Measurements from ENCODE around the gene SULT2A1.
"Not testable (repeated sequence)": the region's sequence is repeated elsewhere in the genome, so short reads cannot be mapped to it uniquely, and the experiment has no call there.

Gene SULT2A1

GRCh38 chr19:47886010-47886559, at the start of gene SULT2A1:
SULT2A1 (minus strand) TSS chr19:47886315; CDS start chr19:47886257, 58 bp downstream.
- TF ChIP-seq ZFX (IDR thresholded peaks at IDR 0.05) (no peak), CTCF (conservative IDR thresholded peaks at IDR 0.05) (no peak)

GRCh38 chr19:47928581-47928980, 42.5 kb upstream of the SULT2A1 start:
- not testable (repeated sequence) for H3K27ac ChIP-seq

More at GRCh38 chr19:47886010-47886559, at the start of gene SULT2A1:
- no peak within 1 kb of the TSS for H3K27ac ChIP-seq

- TF ChIP-seq CTCF (conservative IDR thresholded peaks at IDR 0.05) = peak; percentile 25
- H3K27ac ChIP-seq = not testable (repeated sequence)
These were observed 34.0 kb upstream of the SULT2A1 start for GRCh38 chr19:47920107-47920506.

- not testable (repeated sequence) for H3K27ac ChIP-seq
These were observed 24.1 kb upstream of the SULT2A1 start for GRCh38 chr19:47910191-47910590.

GRCh38 chr19:47909350-47909749, 23.2 kb upstream of the SULT2A1 start:
- not testable (repeated sequence) for H3K27ac ChIP-seq
- peak; percentile 25 for TF ChIP-seq CTCF (conservative IDR thresholded peaks at IDR 0.05)

GRCh38 chr19:47901370-47901769, 15.3 kb upstream of the SULT2A1 start:
- TF ChIP-seq CTCF (conservative IDR thresholded peaks at IDR 0.05) (no peak), ZFX (IDR thresholded peaks at IDR 0.05) (no peak)

GRCh38 chr19:47899335-47899734, 13.2 kb upstream of the SULT2A1 start:
- TF ChIP-seq CTCF (conservative IDR thresholded peaks at IDR 0.05) (no peak), ZFX (IDR thresholded peaks at IDR 0.05) (no peak)
- H3K27ac ChIP-seq = no peak overlapping the region

More at GRCh38 chr19:47901370-47901769, 15.3 kb upstream of the SULT2A1 start:
- no peak overlapping the region for H3K27ac ChIP-seq

- no peak overlapping the region for H3K27ac ChIP-seq
- TF ChIP-seq CTCF (conservative IDR thresholded peaks at IDR 0.05) (no peak), ZFX (IDR thresholded peaks at IDR 0.05) (no peak)
These were observed 11.7 kb upstream of the SULT2A1 start for GRCh38 chr19:47897861-47898260.
